Body of pancreas (tissue), 4 donors: ENCODE results near the gene WNK2. TPM values are rescaled to one million over a fixed set of nuclear protein-coding genes. Genes with fewer than 3 reads are reported as not detected.

ENCODE experiments used
- ATAC-seq: fragments of 150-250 bp; one replicate; pipeline ENCODE4 v1.9.1; 2016
- DNase-seq, 4 donors: peaks; one replicate each; pipeline ENCODE4 v3.0.0-alpha.2; 2019
- H3K27ac ChIP-seq, 4 donors: fragments of 200-600 bp; sonication (generic); 1 replicate in 3 of 4; 2 replicates in 1 of 4; pipeline versions ENCODE4 v1.5.1 to v1.6.1; 2016 to 2019; ENCODE audit warnings: mild to moderate bottlenecking in 1 of 4, mixed read lengths in 1 of 4, moderate library complexity in 1 of 4
- H3K27me3 ChIP-seq, 2 donors: fragments of 200-600 bp; sonication (generic); one replicate each; pipeline ENCODE4 v1.6.0; 2016; ENCODE audit warnings: mild to moderate bottlenecking in 1 of 2
- H3K36me3 ChIP-seq, 2 donors: fragments of 200-600 bp; sonication (generic); replicated peaks in 1 of 2; 2 replicates each; pipeline ENCODE4 v1.5.1; 2016; ENCODE audit warnings: low read depth in 2 of 2; ENCODE audit not compliant: insufficient read depth in 1 of 2
- H3K4me1 ChIP-seq: fragments of 200-600 bp; sonication (generic); one replicate; pipeline ENCODE4 v1.6.0; 2016
- H3K4me3 ChIP-seq, 2 donors: fragments of 200-600 bp; sonication (generic); 1 replicate in 1 of 2; 2 replicates in 1 of 2; pipeline ENCODE4 v1.5.1; 2016 to 2019
- H3K9me3 ChIP-seq, 3 donors: fragments of 200-600 bp; sonication (generic); 1 replicate in 2 of 3; 2 replicates in 1 of 3; pipeline ENCODE4 v1.5.1; 2016
- CTCF ChIP-seq, 7 experiments: fragments of 450-650 bp in 4 of 7; fragments of 200-600 bp in 3 of 7; sonication (generic) in 3 of 7; IDR thresholded peaks; one replicate each; pipeline ENCODE4 v1.5.1; 2016 to 2019; ENCODE audit warnings: antibody characterized with exemption in 7 of 7
- POLR2A ChIP-seq, 3 donors: fragments of 450-650 bp; IDR thresholded peaks; one replicate each; pipeline ENCODE4 v1.6.1; 2016; ENCODE audit warnings: antibody characterized with exemption in 3 of 3, mild to moderate bottlenecking in 2 of 3
- WGBS, 2 donors: methylation state at CpG; one replicate each; pipeline ENCODE4 v1.1.5; 2017; 5-methylcytosine and 5-hydroxymethylcytosine counted together
- intact Hi-C: fragments of 100-400 bp; cut with DNase I; formaldehyde crosslinking; loops from one replicate; pipeline ENCODE4 v1.15.1; 2023
- total RNA-seq, 2 donors: library from RNA; depleted of rRNA; stranded (reverse); fragments of >200 nt; gene quantifications; one replicate each; pipeline ENCODE4 v1.1.0, GENCODE V29; 2016

Gene WNK2
- total RNA-seq, 2 donors from 2014 or later, result 85.4 to 173 TPM

DNA sequence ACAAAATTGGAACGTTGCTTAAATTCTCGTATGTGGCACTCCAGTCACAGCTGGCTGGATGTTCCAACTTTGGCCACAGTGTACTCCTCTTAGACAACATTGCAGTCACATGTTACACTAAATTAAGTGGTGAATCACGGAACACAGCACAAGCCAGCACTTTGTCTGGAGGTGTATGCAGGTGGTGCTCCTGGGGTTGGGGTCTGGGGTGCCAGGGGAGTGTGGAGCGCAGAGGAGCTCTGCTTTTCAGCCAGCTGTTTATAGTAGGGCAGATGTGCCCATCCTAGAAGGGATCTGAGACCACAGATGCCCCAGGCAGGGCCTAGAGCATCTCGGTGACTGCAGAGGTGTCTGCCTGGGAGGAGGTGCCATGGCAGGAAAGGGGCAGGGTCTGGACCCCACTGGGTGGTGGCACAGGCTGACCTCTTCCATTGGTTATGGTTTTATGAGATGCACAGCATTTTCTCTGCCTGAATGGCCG, 82.6 kb downstream of the WNK2 start:
- peaks cover 54% of the 10 kb centered on the region for H3K4me1 ChIP-seq
- peak overlapping the region in 1 of 4 donors; percentile 79 for H3K27ac ChIP-seq
- ATAC-seq (no peak), DNase-seq (no peak)
- H3K4me3 ChIP-seq, result no peak overlapping the region
- no peaks in the 10 kb centered on the region for H3K9me3 ChIP-seq
- TF ChIP-seq CTCF (IDR thresholded peaks at IDR 0.05) (no peak), POLR2A (IDR thresholded peaks at IDR 0.05) (no peak)
- no peaks in the 10 kb centered on the region for H3K27me3 ChIP-seq
- intact Hi-C loops, result no loop called here
- H3K36me3 ChIP-seq, result no peaks in the 10 kb centered on the region
- 83 to 94% methylated on average over 5 to 6 of the region's 6 CpGs for WGBS, 2 donors

GRCh38 chr9:93267091-93267541, 83.2 kb downstream of the WNK2 start:
- intact Hi-C loops, result no loop called here
- peaks cover 49% of the 10 kb centered on the region for H3K4me1 ChIP-seq
- no peak overlapping the region for H3K4me3 ChIP-seq
- H3K27me3 ChIP-seq, result no peaks in the 10 kb centered on the region
- DNase-seq (peak in 2 of 4 donors; percentile 6 to 10), ATAC-seq (no peak)
- TF ChIP-seq POLR2A (IDR thresholded peaks at IDR 0.05) (no peak), CTCF (IDR thresholded peaks at IDR 0.05) (no peak)
- H3K9me3 ChIP-seq, result no peaks in the 10 kb centered on the region
- H3K36me3 ChIP-seq, result no peaks in the 10 kb centered on the region
- peak overlapping the region in 2 of 4 donors; percentile 21 to 79 for H3K27ac ChIP-seq
- 82 to 90% methylated on average over 9 to 10 of the region's 10 CpGs for WGBS, 2 donors

GRCh38 chr9:93267681-93268505, 84.0 kb downstream of the WNK2 start:
- H3K4me1 ChIP-seq, result peaks cover 41% of the 10 kb centered on the region
- DNase-seq, result peak in 2 of 4 donors; percentile 6 to 9
- H3K9me3 ChIP-seq, result no peaks in the 10 kb centered on the region
- TF ChIP-seq POLR2A (IDR thresholded peaks at IDR 0.05), result no peak
- no peaks in the 10 kb centered on the region for H3K27me3 ChIP-seq
- H3K27ac ChIP-seq, result peak overlapping the region in 3 of 4 donors; percentile 60 to 79 (median 61)
- no peaks in the 10 kb centered on the region for H3K36me3 ChIP-seq
- no peak overlapping the region for H3K4me3 ChIP-seq
- intact Hi-C loops, result no loop called here
- no peak for ATAC-seq
- WGBS, 2 donors, result 75 to 87% methylated on average over 13 to 28 of the region's 28 CpGs

DNA sequence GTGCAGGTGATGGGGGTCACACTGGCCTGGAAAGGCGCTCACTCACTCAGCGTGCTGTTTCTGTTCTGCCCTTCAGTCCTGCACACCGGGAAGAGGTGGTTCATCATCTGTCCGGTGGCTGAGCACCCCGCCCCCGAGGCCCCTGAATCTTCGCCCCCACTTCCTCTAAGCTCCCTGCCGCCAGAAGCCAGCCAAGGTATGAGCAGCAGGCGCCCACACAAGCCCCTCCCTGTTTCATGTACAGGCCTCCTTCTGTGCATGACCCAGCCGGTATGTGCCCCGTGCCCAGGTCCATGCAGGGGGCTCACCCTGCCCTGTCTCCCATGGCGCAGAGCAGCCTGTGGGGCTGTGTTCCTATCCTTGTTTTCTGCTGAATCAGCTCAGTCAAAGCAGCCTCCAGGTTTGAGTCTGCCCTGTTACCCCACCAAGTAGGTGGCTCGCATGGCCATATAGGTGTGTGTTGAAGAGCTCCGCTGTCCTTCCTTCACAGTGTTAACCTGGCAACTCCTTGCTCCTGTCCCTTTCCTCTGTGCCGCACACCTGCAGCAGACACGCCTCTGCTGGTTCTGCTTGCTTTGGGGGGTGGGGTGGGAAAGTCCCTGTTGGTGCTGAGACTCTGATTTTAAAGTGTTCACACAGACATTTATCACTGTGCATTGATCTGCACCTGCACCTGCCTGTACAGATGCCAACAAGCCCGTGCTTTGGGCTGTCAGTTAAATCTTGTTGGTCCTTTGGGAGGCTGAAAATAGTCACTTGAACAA, 84.8 kb downstream of the WNK2 start:
- no peaks in the 10 kb centered on the region for H3K36me3 ChIP-seq
- peak; percentile 96 for ATAC-seq
- WGBS, 2 donors, result 33 to 42% methylated on average over 6 to 17 of the region's 17 CpGs

More for the DNA sequence above, 84.8 kb downstream of the WNK2 start:
- Histone ChIP-seq H3K4me1 (peaks cover 35% of the 10 kb centered on the region), H3K4me3 (no peak overlapping the region), H3K9me3 (no peaks in the 10 kb centered on the region), H3K27me3 (no peaks in the 10 kb centered on the region), H3K27ac (peak overlapping the region in 3 of 4 donors; percentile 60 to 79 (median 61))
- intact Hi-C loops, result no loop called here
- TF ChIP-seq POLR2A (IDR thresholded peaks at IDR 0.05) (peak in 1 of 3 donors; percentile 29), CTCF (IDR thresholded peaks at IDR 0.05) (peak in 1 of 7 experiments; percentile 11)
- peak; percentile 80 to 96 (median 88) for DNase-seq
